K562 (cell line): ENCODE measurements around the gene NXPE2. TPM values are rescaled to one million over a fixed set of nuclear protein-coding genes. Genes with fewer than 3 reads are reported as not detected.

Experiments
- ATAC-seq: fragments of 200-7000 bp; cut with Tn5 transposase; 3 replicates; pipeline ENCODE4 v1.9.1; 2020; ENCODE audit warnings: moderate library complexity
- BruUV-seq: library from RNA; stranded (reverse); fragments of 400-500 nt; replicated peaks from 2 replicates; lab custom pipeline; 2021; lab: Mats Ljungman, UMichigan
- CTCF ChIA-PET: fragments of 300-600 bp; formaldehyde crosslinking; extraction: SDS; loops from one replicate; lab custom pipeline; 2021; ENCODE audit warnings: low intra/inter-chr PET ratio; lab: Yijun Ruan, JAX
- POLR2A ChIA-PET: fragments of 300-600, 350-650 bp; sonication (Branson Sonifier 250); formaldehyde crosslinking; extraction: SDS; loops from one replicate; lab custom pipeline; 2021; ENCODE audit warnings: antibody characterized with exemption, inconsistent platforms; lab: Yijun Ruan, JAX
- DNase-seq, 4 experiments: peaks; one replicate each; pipeline versions ENCODE4 v3.0.0 to v3.0.0-alpha.2; 2011 to 2018; ENCODE audit warnings: low spot score in 3 of 4, mixed read lengths in 3 of 4; ENCODE audit errors: extremely low read depth in 1 of 4
- FAIRE-seq: peaks from 2 replicates; lab custom pipeline; 2011; peaks lifted over from hg19 to GRCh38; lab: Jason Lieb, UNC
- H2AFZ ChIP-seq: 2 replicates; pipeline ENCODE4 v1.6.0; 2011; ENCODE audit warnings: low read depth, low read length, control low read depth, inconsistent platforms
- H3K27ac ChIP-seq: fragments of 200-600 bp; 3 replicates; pipeline ENCODE4 v1.8.0; 2011; ENCODE audit warnings: low read depth, mild to moderate bottlenecking, control low read depth, inconsistent platforms, low read length, moderate library complexity, mixed read lengths; ENCODE audit errors: extremely low read depth
- H3K27me3 ChIP-seq, 2 experiments: fragments of 300-600 bp in 1 of 2; 2 replicates in 1 of 2; 3 replicates in 1 of 2; pipeline versions ENCODE4 v1.6.0 to v1.8.0; 2011; ENCODE audit warnings: inconsistent platforms in 2 of 2, low read length in 2 of 2, mild to moderate bottlenecking in 1 of 2, mixed read lengths in 1 of 2, moderate library complexity in 1 of 2; ENCODE audit not compliant: control insufficient read depth in 2 of 2, insufficient read depth in 2 of 2
- H3K36me3 ChIP-seq: fragments of 300-600 bp; 3 replicates; pipeline ENCODE4 v1.8.0; 2011; ENCODE audit warnings: mild to moderate bottlenecking, low read length, inconsistent platforms; ENCODE audit not compliant: control insufficient read depth, insufficient read depth
- H3K4me1 ChIP-seq, 2 experiments: fragments of 200-600 bp in 1 of 2; replicated peaks in 1 of 2; 2 replicates in 1 of 2; 3 replicates in 1 of 2; pipeline versions ENCODE4 v1.5.1 to v1.8.0; 2011; ENCODE audit warnings: inconsistent platforms in 2 of 2, low read length in 2 of 2, mild to moderate bottlenecking in 1 of 2, mixed read lengths in 1 of 2, moderate library complexity in 1 of 2; ENCODE audit not compliant: control insufficient read depth in 2 of 2, insufficient read depth in 2 of 2
- H3K4me2 ChIP-seq: 2 replicates; pipeline ENCODE4 v1.6.1; 2011; ENCODE audit warnings: low read length, control low read depth, inconsistent platforms, mixed read lengths; ENCODE audit not compliant: insufficient read depth
- H3K4me3 ChIP-seq: fragments of 200-600 bp; sonication (generic), shearing (Covaris generic); 2 replicates; pipeline ENCODE4 v1.5.1; 2016; ENCODE audit warnings: control low read depth, inconsistent platforms
- H3K79me2 ChIP-seq: fragments of 200-600 bp; 3 replicates; pipeline ENCODE4 v1.8.0; 2011; ENCODE audit warnings: low read length, inconsistent platforms; ENCODE audit not compliant: control insufficient read depth, insufficient read depth
- H3K9ac ChIP-seq, 2 experiments: 2 replicates each; pipeline versions ENCODE4 v1.6.0 to v1.6.1; 2011; ENCODE audit warnings: low read depth in 2 of 2, low read length in 2 of 2, control low read depth in 1 of 2, inconsistent platforms in 1 of 2, mild to moderate bottlenecking in 1 of 2, mixed read lengths in 1 of 2; ENCODE audit not compliant: insufficient read depth in 1 of 2
- H3K9me1 ChIP-seq: one replicate; pipeline ENCODE4 v1.6.0; 2011; ENCODE audit warnings: inconsistent platforms, mild to moderate bottlenecking, low read length, moderate library complexity; ENCODE audit not compliant: control insufficient read depth, insufficient read depth
- H3K9me3 ChIP-seq: replicated peaks from 2 replicates; pipeline ENCODE4 v1.5.1; 2011; ENCODE audit warnings: low read depth, low read length, inconsistent platforms; ENCODE audit not compliant: control insufficient read depth, insufficient read depth
- H4K20me1 ChIP-seq: replicated peaks from 2 replicates; pipeline ENCODE4 v1.6.1; 2011; ENCODE audit warnings: low read length, inconsistent platforms, mixed read lengths; ENCODE audit not compliant: control insufficient read depth, insufficient read depth
- CBX5 ChIP-seq: IDR thresholded peaks from 2 replicates; pipeline ENCODE4 v1.6.1; 2014; ENCODE audit warnings: low read depth, borderline replicate concordance
- FOXP1 ChIP-seq: sonication (generic); formaldehyde crosslinking; IDR thresholded peaks from 2 replicates; pipeline ENCODE4 v1.8.0; 2022; ENCODE audit warnings: mild to moderate bottlenecking, missing genetic modification reagents
- GABPB1 ChIP-seq: sonication (generic); formaldehyde crosslinking; IDR thresholded peaks from 2 replicates; pipeline ENCODE4 v1.8.0; 2022; ENCODE audit warnings: mild to moderate bottlenecking, missing genetic modification reagents
- PPARD ChIP-seq: fragments of 250-450 bp; sonication (Bioruptor Pico); IDR thresholded peaks from 2 replicates; pipeline ENCODE4 v1.8.0; 2022; ENCODE audit warnings: inconsistent platforms, mild to moderate bottlenecking, moderate library complexity
- SIN3A ChIP-seq, 2 experiments: fragments of 150-350 bp in 1 of 2; IDR thresholded peaks; 2 replicates each; pipeline ENCODE4 v1.6.1; 2011 to 2016; ENCODE audit warnings: borderline replicate concordance in 2 of 2, low read depth in 2 of 2, low read length in 2 of 2, mild to moderate bottlenecking in 2 of 2, moderate library complexity in 2 of 2; ENCODE audit not compliant: control insufficient read depth in 1 of 2
- SLC30A9 ChIP-seq: fragments of 250-450 bp; sonication (Bioruptor Pico); IDR thresholded peaks from 2 replicates; pipeline ENCODE4 v1.8.0; 2022; ENCODE audit warnings: mild to moderate bottlenecking, moderate library complexity
- SNIP1 ChIP-seq: fragments of 450-650 bp; IDR thresholded peaks from 2 replicates; pipeline ENCODE4 v1.7.1; 2017; ENCODE audit warnings: low read depth, mild to moderate bottlenecking
- TRIM24 ChIP-seq, 2 experiments: fragments of 450-650 bp; IDR thresholded peaks; 2 replicates each; pipeline ENCODE4 v1.6.1; 2016
- ZBTB1 ChIP-seq: sonication (generic); formaldehyde crosslinking; IDR thresholded peaks from 2 replicates; pipeline ENCODE4 v1.8.1; 2023; ENCODE audit warnings: missing genetic modification reagents, low read depth, mild to moderate bottlenecking, borderline replicate concordance
- ZFP36 ChIP-seq: fragments of 150-350 bp; IDR thresholded peaks from 2 replicates; pipeline ENCODE4 v1.6.1; 2018; ENCODE audit warnings: low read length, low read depth; ENCODE audit not compliant: partially characterized antibody
- WGBS: fragments of 100-300 bp; shearing (Covaris generic); methylation state at CpG from one replicate; pipeline ENCODE4 v1.1.6; 2016; ENCODE audit warnings: low coverage, mixed read lengths; ENCODE audit not compliant: insufficient coverage; ENCODE audit errors: missing lambda C conversion rate; 5-methylcytosine and 5-hydroxymethylcytosine counted together
- in situ Hi-C: fragments of 300-500 bp; cut with MboI; formaldehyde crosslinking; loops from 4 replicates; pipeline ENCODE4 v1.15.0; 2018; ENCODE audit warnings: inconsistent platforms, mixed read lengths
- intact Hi-C: fragments of 100-400 bp; cut with micrococcal nuclease; formaldehyde crosslinking; loops from 2 replicates; pipeline ENCODE4 v1.14.2; 2022
- polyA plus RNA-seq, 8 experiments: library from polyadenylated mRNA; depleted of rRNA in 4 of 8; stranded (reverse) in 5 of 8; unstranded in 3 of 8; fragments of >200 nt; fragmentation: Nextera tagmentation in 2 of 8; fragmentation: Illumina TruSeq in 1 of 8; extraction: Ambion mirVana in 2 of 8; extraction: Trizol in 1 of 8; gene quantifications; 2 replicates each; pipeline versions ENCODE4 v1.2.1 to v1.2.3, GENCODE V29; 2011 to 2014; ENCODE audit warnings: inconsistent platforms in 1 of 8, missing spikeins in 1 of 8
- total RNA-seq, 7 experiments: library from RNA; depleted of rRNA in 6 of 7; stranded (reverse); fragments of >200 nt in 6 of 7; fragmentation: Illumina TruSeq in 2 of 7; extraction: Trizol in 2 of 7; gene quantifications; 2 replicates each; pipeline versions ENCODE4 v1.2.1 to v1.2.3, GENCODE V29; 2011 to 2021; ENCODE audit warnings: low replicate concordance in 1 of 7

Gene NXPE2
- total and polyA plus RNA-seq, 9 of the 15 experiments (the other 6 are each of a cell fraction or from before 2014, with no cell fraction given) = not detected

DNA sequence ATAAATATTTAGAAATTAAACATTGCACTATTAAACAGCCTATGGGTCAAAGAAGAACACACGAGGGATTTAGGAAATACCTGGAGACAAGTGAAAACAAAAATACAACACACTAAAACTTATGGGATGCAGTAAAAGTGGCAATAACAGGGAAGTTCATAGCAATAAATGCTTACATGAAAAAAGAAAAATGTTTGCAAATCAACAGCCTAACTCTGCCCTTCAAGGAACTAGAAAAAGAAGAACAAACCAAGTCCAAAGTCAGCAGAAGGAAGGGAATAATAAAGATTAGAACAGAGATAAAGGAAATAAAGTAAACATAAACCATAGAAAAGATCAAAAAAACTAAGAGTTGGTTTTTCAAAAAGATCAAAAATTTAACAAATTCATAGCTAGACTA, 31.6 kb downstream of the NXPE2 start:
- BruUV-seq = no TSS peak
- H4K20me1 ChIP-seq = no peaks in the 10 kb centered on the region
- intact Hi-C loops (no loop called here), in situ Hi-C loops (no loop called here)
- H3K27me3 ChIP-seq = no peaks in the 10 kb centered on the region
- no peak for ATAC-seq
- no peaks in the 10 kb centered on the region for H3K36me3 ChIP-seq
- no peak overlapping the region for H3K9ac ChIP-seq
- no peaks in the 10 kb centered on the region for H3K9me1 ChIP-seq
- CTCF ChIA-PET = no interaction called here
- no peak overlapping the region for H3K4me2 ChIP-seq
- H3K4me3 ChIP-seq = no peak overlapping the region
- H3K27ac ChIP-seq = no peak overlapping the region
- WGBS = 0% methylated on average over 1 of the region's 1 CpG
- no peaks in the 10 kb centered on the region for H3K9me3 ChIP-seq
- DNase-seq = no peak
- H3K4me1 ChIP-seq = no peaks in the 10 kb centered on the region
- H3K79me2 ChIP-seq = no peaks in the 10 kb centered on the region
- H2AFZ ChIP-seq = no peak overlapping the region
- TF ChIP-seq FOXP1 (CRISPR knock-in tag) (no peak), GABPB1 (CRISPR knock-in tag) (no peak), CBX5 (no peak), ZBTB1 (CRISPR knock-in tag) (no peak), SLC30A9 (CRISPR knock-in tag) (no peak), TRIM24 (IDR thresholded peaks at IDR 0.05) (no peak), SIN3A (IDR thresholded peaks at IDR 0.05; ENCODE audit: borderline replicate concordance in 2 of 2, control insufficient read depth in 1 of 2, low read depth in 2 of 2, low read length in 2 of 2) (no peak), ZFP36 (no peak), PPARD (no peak), SNIP1 (no peak)
- POLR2A ChIA-PET = interaction anchor here (0.6 kb wide), 1 partner anchor 65 kb away, joined by 7 read pairs; no protein-coding TSS in a partner anchor
- FAIRE-seq = no peak
